ENCODE data around the gene NLRC5.
"Not testable (repeated sequence)": the region's sequence is repeated elsewhere in the genome, so short reads cannot be mapped to it uniquely, and the experiment has no call there.

NLRC5 gene

GRCh38 chr16:57004387-57005250, 15.3 kb downstream of the NLRC5 start:
- H3K9ac ChIP-seq (ENCODE audit: low read length) = no peak overlapping the region
- no peaks in the 10 kb centered on the region for H4K20me1 ChIP-seq (ENCODE audit: low read depth, low read length)
- no peaks in the 10 kb centered on the region for H3K79me2 ChIP-seq (ENCODE audit: insufficient read depth, low read length)
- H3K9me2 ChIP-seq (replicated peaks; ENCODE audit: insufficient read depth, low read length) = no peaks in the 10 kb centered on the region
- no peaks in the 10 kb centered on the region for H3K36me3 ChIP-seq (ENCODE audit: low read length)
- H2AFZ ChIP-seq (ENCODE audit: low read depth, low read length, severe bottlenecking) = no peak overlapping the region
- H3K27ac ChIP-seq (ENCODE audit: low read depth, low read length) = no peak overlapping the region
- no peaks in the 10 kb centered on the region for H3K27me3 ChIP-seq (ENCODE audit: low read length)
- H3F3A ChIP-seq (ENCODE audit: insufficient read depth) = no peaks in the 10 kb centered on the region
- no peak overlapping the region for H3K4me2 ChIP-seq (ENCODE audit: low read depth, low read length, poor library complexity, severe bottlenecking)
- no peak for TF ChIP-seq CTCF (IDR thresholded peaks at IDR 0.05; ENCODE audit: insufficient read depth, low read length, poor library complexity, severe bottlenecking)
- TF ChIP-seq EZH2phosphoT487 (conservative IDR thresholded peaks at IDR 0.05; ENCODE audit: low read length) = no peak
- no peaks in the 10 kb centered on the region for H3K9me3 ChIP-seq (ENCODE audit: insufficient read depth, low read length)
- H3K4me3 ChIP-seq (ENCODE audit: insufficient read depth, low read length, poor library complexity, severe bottlenecking) = no peak overlapping the region

- not testable (repeated sequence) for H2AFZ ChIP-seq (ENCODE audit: low read depth, low read length, severe bottlenecking); H3K9me3 ChIP-seq (ENCODE audit: insufficient read depth, low read length); H3K27me3 ChIP-seq (ENCODE audit: low read length); H3K4me3 ChIP-seq (ENCODE audit: insufficient read depth, low read length, poor library complexity, severe bottlenecking); H3K36me3 ChIP-seq (ENCODE audit: low read length); H3K27ac ChIP-seq (ENCODE audit: low read depth, low read length); H3K9ac ChIP-seq (ENCODE audit: low read length); H3F3A ChIP-seq (ENCODE audit: insufficient read depth); H3K4me2 ChIP-seq (ENCODE audit: low read depth, low read length, poor library complexity, severe bottlenecking); H3K9me2 ChIP-seq (replicated peaks; ENCODE audit: insufficient read depth, low read length); H3K79me2 ChIP-seq (ENCODE audit: insufficient read depth, low read length); H4K20me1 ChIP-seq (ENCODE audit: low read depth, low read length)
Observed at GRCh38 chr16:57005597-57005996, 16.2 kb downstream of the NLRC5 start.

- Histone ChIP-seq H3F3A (ENCODE audit: insufficient read depth) (no peaks in the 10 kb centered on the region), H4K20me1 (ENCODE audit: low read depth, low read length) (no peaks in the 10 kb centered on the region), H2AFZ (ENCODE audit: low read depth, low read length, severe bottlenecking) (no peak overlapping the region), H3K9ac (ENCODE audit: low read length) (no peak overlapping the region), H3K4me3 (ENCODE audit: insufficient read depth, low read length, poor library complexity, severe bottlenecking) (no peak overlapping the region), H3K36me3 (ENCODE audit: low read length) (no peaks in the 10 kb centered on the region), H3K79me2 (ENCODE audit: insufficient read depth, low read length) (no peaks in the 10 kb centered on the region), H3K9me3 (ENCODE audit: insufficient read depth, low read length) (no peaks in the 10 kb centered on the region), H3K27ac (ENCODE audit: low read depth, low read length) (no peak overlapping the region), H3K9me2 (replicated peaks; ENCODE audit: insufficient read depth, low read length) (no peaks in the 10 kb centered on the region), H3K27me3 (ENCODE audit: low read length) (no peaks in the 10 kb centered on the region), H3K4me2 (ENCODE audit: low read depth, low read length, poor library complexity, severe bottlenecking) (no peak overlapping the region)
- TF ChIP-seq CTCF (IDR thresholded peaks at IDR 0.05; ENCODE audit: insufficient read depth, low read length, poor library complexity, severe bottlenecking) = no peak
- TF ChIP-seq EZH2phosphoT487 (conservative IDR thresholded peaks at IDR 0.05; ENCODE audit: low read length) = no peak
Observed at GRCh38 chr16:57007050-57007449, 17.7 kb downstream of the NLRC5 start.

- Histone ChIP-seq H3K9me3 (ENCODE audit: insufficient read depth, low read length) (no peaks in the 10 kb centered on the region), H4K20me1 (ENCODE audit: low read depth, low read length) (no peaks in the 10 kb centered on the region), H3F3A (ENCODE audit: insufficient read depth) (no peaks in the 10 kb centered on the region), H3K9me2 (replicated peaks; ENCODE audit: insufficient read depth, low read length) (no peaks in the 10 kb centered on the region), H3K4me2 (ENCODE audit: low read depth, low read length, poor library complexity, severe bottlenecking) (no peak overlapping the region), H3K79me2 (ENCODE audit: insufficient read depth, low read length) (no peaks in the 10 kb centered on the region), H3K9ac (ENCODE audit: low read length) (no peak overlapping the region), H3K27ac (ENCODE audit: low read depth, low read length) (no peak overlapping the region), H3K4me3 (ENCODE audit: insufficient read depth, low read length, poor library complexity, severe bottlenecking) (no peak overlapping the region), H3K27me3 (ENCODE audit: low read length) (no peaks in the 10 kb centered on the region), H2AFZ (ENCODE audit: low read depth, low read length, severe bottlenecking) (no peak overlapping the region), H3K36me3 (ENCODE audit: low read length) (no peaks in the 10 kb centered on the region)
- no peak for TF ChIP-seq CTCF (IDR thresholded peaks at IDR 0.05; ENCODE audit: insufficient read depth, low read length, poor library complexity, severe bottlenecking)
- no peak for TF ChIP-seq EZH2phosphoT487 (conservative IDR thresholded peaks at IDR 0.05; ENCODE audit: low read length)
Observed at GRCh38 chr16:57007530-57007929, 18.2 kb downstream of the NLRC5 start.
